GM21526 (cell line): ENCODE data around the gene MICAL3.

Experiments used
- ATAC-seq: cut with Tn5 transposase; IDR thresholded peaks from one replicate; pipeline ENCODE4 v1.9.1; 2021; ENCODE audit warnings: moderate library complexity; ENCODE audit not compliant: unreplicated experiment, low FRiP score

Gene MICAL3

GRCh38 chr22:17920145-17920605 lies 104.2 kb downstream of the MICAL3 start:
- no peak for ATAC-seq

GRCh38 chr22:17919276-17920144 lies 104.9 kb downstream of the MICAL3 start:
- ATAC-seq = no peak

- no peak for ATAC-seq
These were observed 105.5 kb downstream of the MICAL3 start for GRCh38 chr22:17918840-17919239.

- no peak for ATAC-seq
These were observed 106.8 kb downstream of the MICAL3 start for GRCh38 chr22:17917490-17917983.

GRCh38 chr22:17916226-17916889 lies 108.0 kb downstream of the MICAL3 start:
- no peak for ATAC-seq

- no peak for ATAC-seq
These were observed 108.7 kb downstream of the MICAL3 start for GRCh38 chr22:17915676-17916075.

- ATAC-seq = no peak
These were observed 109.2 kb downstream of the MICAL3 start for GRCh38 chr22:17915188-17915587.

GRCh38 chr22:17914474-17914873 lies 109.9 kb downstream of the MICAL3 start:
- no peak for ATAC-seq

GRCh38 chr22:17913801-17914347 lies 110.5 kb downstream of the MICAL3 start:
- ATAC-seq = no peak

GRCh38 chr22:17912945-17913721 lies 111.2 kb downstream of the MICAL3 start:
- ATAC-seq = no peak

GRCh38 chr22:17911887-17912286 lies 112.5 kb downstream of the MICAL3 start:
- no peak for ATAC-seq

GRCh38 chr22:17911312-17911705 lies 113.1 kb downstream of the MICAL3 start:
- ATAC-seq = no peak

- no peak for ATAC-seq
These were observed 113.6 kb downstream of the MICAL3 start for GRCh38 chr22:17910561-17911311.

GRCh38 chr22:17907748-17908051 lies 116.7 kb downstream of the MICAL3 start:
- no peak for ATAC-seq

GRCh38 chr22:17906978-17907747 lies 117.2 kb downstream of the MICAL3 start:
- ATAC-seq = no peak

GRCh38 chr22:17905445-17905844 lies 118.9 kb downstream of the MICAL3 start:
- no peak for ATAC-seq

- ATAC-seq = no peak
These were observed 120.6 kb downstream of the MICAL3 start for GRCh38 chr22:17903564-17904295.

- ATAC-seq = no peak
These were observed 121.4 kb downstream of the MICAL3 start for GRCh38 chr22:17902960-17903359.

GRCh38 chr22:17898375-17898774 lies 126.0 kb downstream of the MICAL3 start:
- ATAC-seq = no peak
